ENCODE results near the gene CPA5.
"Not testable (repeated sequence)": the region's sequence is repeated elsewhere in the genome, so short reads cannot be mapped to it uniquely, and the experiment has no call there.

CPA5 gene

GRCh38 chr7:130319541-130319940, 25.1 kb upstream of the CPA5 start:
- Mint-ChIP-seq H3K4me3 (no peak overlapping the region), H3K4me1 (no peaks in the 10 kb centered on the region), H3K27me3 (no peaks in the 10 kb centered on the region), H3K9me3 (peaks cover 7% of the 10 kb centered on the region in 2 donors), H3K27ac (no peak overlapping the region)
- DNase-seq, result no peak
- ATAC-seq, result no peak

DNA sequence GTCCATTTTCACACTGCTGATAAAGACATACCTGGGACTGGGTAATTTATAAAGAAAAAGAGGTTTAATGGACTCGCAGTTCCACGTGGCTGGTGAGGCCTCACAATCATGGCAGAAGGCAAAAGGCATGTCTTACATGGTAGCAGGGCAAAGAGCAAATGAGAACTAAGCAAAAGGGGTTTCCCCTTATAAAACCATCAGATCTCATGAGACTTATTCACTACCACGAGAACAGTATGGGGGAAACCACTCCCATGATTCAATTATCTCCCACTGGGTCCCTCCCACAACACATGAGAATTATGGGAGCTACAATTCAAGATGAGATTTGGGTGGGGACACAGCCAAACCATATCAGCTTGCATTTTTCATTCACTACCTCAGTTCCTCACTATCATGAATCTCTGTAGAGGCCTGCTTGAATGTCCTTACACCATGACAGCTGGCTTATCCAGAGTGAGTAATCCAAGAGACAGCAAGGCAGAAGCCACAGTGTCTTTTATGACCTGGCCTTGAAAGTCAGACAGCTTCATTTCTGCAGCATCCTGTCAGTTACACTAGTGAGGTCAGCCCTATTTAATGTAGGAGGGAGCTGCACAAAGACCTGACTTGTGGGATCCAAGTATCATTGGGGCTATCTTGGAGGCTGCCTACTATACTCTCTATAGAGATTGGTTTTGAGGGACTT, 22.9 kb upstream of the CPA5 start:
- DNase-seq, H3K27ac Mint-ChIP-seq, H3K27me3 Mint-ChIP-seq, H3K4me3 Mint-ChIP-seq, H3K4me1 Mint-ChIP-seq, H3K9me3 Mint-ChIP-seq: not testable (repeated sequence)
- peak; percentile 39 for ATAC-seq

GRCh38 chr7:130322615-130323014, 22.0 kb upstream of the CPA5 start:
- DNase-seq (no peak), ATAC-seq (no peak)
- no peak overlapping the region for H3K4me3 Mint-ChIP-seq
- no peaks in the 10 kb centered on the region for H3K4me1 Mint-ChIP-seq
- H3K27ac Mint-ChIP-seq, result no peak overlapping the region
- peaks cover 7% of the 10 kb centered on the region in 2 donors for H3K9me3 Mint-ChIP-seq
- H3K27me3 Mint-ChIP-seq, result no peaks in the 10 kb centered on the region

DNA sequence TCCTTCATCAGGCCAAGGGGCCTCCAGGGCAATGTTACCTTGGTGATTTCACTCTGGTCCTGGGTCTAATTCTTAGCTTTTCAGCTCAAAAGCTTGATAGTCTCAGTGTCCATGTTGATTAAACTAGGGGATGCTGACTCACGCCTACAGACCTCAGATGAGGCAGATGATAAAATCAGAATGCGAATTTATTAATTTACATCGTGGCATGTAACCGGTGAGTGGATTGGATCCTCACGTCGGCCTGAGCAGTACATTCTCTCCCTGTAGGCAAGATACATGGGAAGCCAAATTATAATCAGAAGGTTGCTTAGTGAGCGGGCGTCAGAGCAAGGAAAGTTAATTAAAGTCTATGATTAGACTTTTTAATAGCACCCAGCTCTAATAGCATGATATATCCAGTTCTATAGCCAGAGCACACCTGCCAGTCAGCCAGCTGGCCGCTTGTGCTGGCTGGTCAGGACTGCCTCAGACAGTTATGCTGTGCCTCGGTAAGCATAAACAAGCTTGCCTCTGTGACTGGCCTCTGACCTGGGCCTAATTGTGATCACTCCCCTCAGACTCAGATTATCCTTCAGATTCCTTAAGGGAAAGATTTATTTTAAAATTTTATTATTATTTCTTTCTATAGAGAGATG, 20.2 kb upstream of the CPA5 start:
- DNase-seq (no peak), ATAC-seq (no peak)
- no peaks in the 10 kb centered on the region for H3K4me1 Mint-ChIP-seq
- H3K27ac Mint-ChIP-seq, result no peak overlapping the region
- H3K9me3 Mint-ChIP-seq, result peaks cover 7% of the 10 kb centered on the region in 2 donors
- H3K27me3 Mint-ChIP-seq, result no peaks in the 10 kb centered on the region
- H3K4me3 Mint-ChIP-seq, result no peak overlapping the region

GRCh38 chr7:130329681-130330080, 14.9 kb upstream of the CPA5 start:
- ATAC-seq (no peak), DNase-seq (no peak)
- H3K4me1 Mint-ChIP-seq, result no peaks in the 10 kb centered on the region
- H3K4me3 Mint-ChIP-seq, result no peak overlapping the region
- H3K9me3 Mint-ChIP-seq, result no peaks in the 10 kb centered on the region
- H3K27me3 Mint-ChIP-seq, result no peaks in the 10 kb centered on the region
- H3K27ac Mint-ChIP-seq, result no peak overlapping the region

DNA sequence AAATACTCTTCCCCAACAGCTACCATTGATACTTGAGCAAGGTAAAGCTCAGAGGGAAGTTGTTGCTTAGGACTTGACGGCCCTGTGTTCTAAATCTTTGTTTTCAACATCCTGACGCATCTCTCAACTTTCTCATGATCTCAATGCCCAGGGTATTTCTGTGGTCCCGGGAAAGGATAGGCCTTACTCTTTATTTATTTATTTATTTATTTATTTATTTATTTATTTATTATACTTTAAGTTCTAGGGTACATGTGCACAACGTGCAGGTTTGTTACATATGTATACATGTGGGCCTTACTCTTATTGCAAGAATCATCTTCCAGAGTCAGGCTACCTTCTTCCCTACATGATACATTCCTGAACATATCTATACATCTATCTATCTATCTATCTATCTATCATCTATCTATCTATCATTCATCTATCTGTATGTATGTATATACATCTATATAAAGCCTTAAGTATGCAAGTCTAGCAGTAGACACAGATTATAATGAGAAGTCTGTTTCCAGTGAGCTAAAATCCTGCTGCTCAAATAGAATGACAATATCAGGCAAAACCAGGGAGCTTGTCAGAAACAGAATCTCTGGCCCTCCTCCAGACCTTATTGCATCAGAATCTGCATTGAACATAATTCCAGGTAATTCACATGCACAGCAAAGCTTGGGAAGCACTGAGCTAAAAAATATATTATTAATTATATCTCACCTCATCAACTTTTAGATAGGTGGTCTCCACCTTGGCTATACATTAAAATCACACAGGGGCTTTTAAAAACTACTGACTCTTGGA, 12.2 kb upstream of the CPA5 start:
- ATAC-seq, result no peak
- no peak for DNase-seq
- H3K4me1 Mint-ChIP-seq, result no peaks in the 10 kb centered on the region
- H3K9me3 Mint-ChIP-seq, result no peaks in the 10 kb centered on the region
- no peaks in the 10 kb centered on the region for H3K27me3 Mint-ChIP-seq
- peak overlapping the region in 1 of 2 donors; percentile 63 for H3K27ac Mint-ChIP-seq
- H3K4me3 Mint-ChIP-seq, result no peak overlapping the region

- Mint-ChIP-seq H3K27ac (no peak overlapping the region), H3K27me3 (no peaks in the 10 kb centered on the region), H3K4me3 (no peak overlapping the region), H3K9me3 (no peaks in the 10 kb centered on the region), H3K4me1 (no peaks in the 10 kb centered on the region)
- no peak for DNase-seq
- no peak for ATAC-seq
Measured at GRCh38 chr7:130333832-130334231, 10.8 kb upstream of the CPA5 start.

DNA sequence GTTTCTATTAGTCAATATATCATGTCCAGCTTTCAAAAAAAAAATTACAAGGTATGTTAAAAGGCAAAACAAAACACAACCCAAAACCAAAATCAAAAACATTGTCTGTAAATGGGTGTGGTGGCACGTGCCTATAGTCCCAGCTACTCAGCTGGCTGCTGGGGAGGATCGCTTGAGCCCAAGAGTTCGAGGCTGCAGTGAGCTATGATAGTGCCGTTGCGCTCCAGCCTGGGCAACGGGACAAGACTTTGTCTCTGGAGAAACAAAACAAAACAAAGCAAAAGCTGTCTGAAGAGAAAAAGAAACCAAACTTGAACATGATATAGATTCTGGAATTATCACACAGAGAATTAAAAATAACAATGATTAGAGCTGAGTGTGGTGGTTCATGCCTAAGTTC, 10.3 kb upstream of the CPA5 start:
- no peaks in the 10 kb centered on the region for H3K27me3 Mint-ChIP-seq
- H3K27ac Mint-ChIP-seq, result no peak overlapping the region
- no peak overlapping the region for H3K4me3 Mint-ChIP-seq
- no peak for DNase-seq
- H3K4me1 Mint-ChIP-seq, result no peaks in the 10 kb centered on the region
- H3K9me3 Mint-ChIP-seq, result no peaks in the 10 kb centered on the region
- ATAC-seq, result no peak

DNA sequence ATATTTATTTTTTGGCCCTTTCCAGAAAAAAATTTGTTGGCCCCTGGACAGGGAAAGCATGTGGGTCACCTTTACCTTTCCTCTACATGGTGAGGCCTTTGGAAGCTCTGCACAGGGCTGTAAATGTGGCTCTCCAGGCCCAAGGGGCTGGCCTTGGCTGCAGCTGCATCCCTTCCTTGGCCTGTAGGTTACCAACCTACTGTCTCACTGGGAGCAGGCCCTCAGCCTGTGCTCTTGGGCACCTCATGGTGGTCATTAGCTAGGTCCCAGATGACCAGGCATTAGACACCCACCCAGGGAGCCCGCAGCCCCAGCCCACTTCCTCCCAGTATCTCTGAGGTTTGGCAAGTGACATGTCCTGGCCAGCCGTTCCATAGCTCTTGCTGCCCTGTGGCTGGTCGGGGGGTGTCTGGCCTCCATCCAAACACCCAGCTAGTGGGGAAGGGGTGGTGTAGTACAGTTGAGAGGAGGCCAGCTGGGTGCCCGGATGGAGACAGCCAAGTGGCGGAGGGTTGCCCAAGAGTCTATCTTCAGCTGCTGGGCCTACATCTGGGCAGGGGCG, 7.1 kb upstream of the CPA5 start:
- no peaks in the 10 kb centered on the region for H3K27me3 Mint-ChIP-seq

GRCh38 chr7:130338233-130338632, 6.4 kb upstream of the CPA5 start:
- no peak for ATAC-seq
- H3K4me3 Mint-ChIP-seq, result no peak overlapping the region
- H3K9me3 Mint-ChIP-seq, result no peaks in the 10 kb centered on the region
- no peaks in the 10 kb centered on the region for H3K4me1 Mint-ChIP-seq
- DNase-seq, result no peak
- no peaks in the 10 kb centered on the region for H3K27me3 Mint-ChIP-seq
- H3K27ac Mint-ChIP-seq, result no peak overlapping the region

More for the DNA sequence above, 7.1 kb upstream of the CPA5 start:
- Mint-ChIP-seq H3K4me1 (no peaks in the 10 kb centered on the region), H3K9me3 (no peaks in the 10 kb centered on the region), H3K27ac (peak overlapping the region in 1 of 2 donors; percentile 23), H3K4me3 (no peak overlapping the region)
- no peak for DNase-seq
- no peak for ATAC-seq

GRCh38 chr7:130341882-130342281, 2.7 kb upstream of the CPA5 start:
- no peaks in the 10 kb centered on the region for H3K27me3 Mint-ChIP-seq
- H3K27ac Mint-ChIP-seq, result no peak overlapping the region
- no peak for DNase-seq
- H3K9me3 Mint-ChIP-seq, result no peaks in the 10 kb centered on the region
- H3K4me1 Mint-ChIP-seq, result no peaks in the 10 kb centered on the region
- no peak for ATAC-seq
- H3K4me3 Mint-ChIP-seq, result no peak overlapping the region

DNA sequence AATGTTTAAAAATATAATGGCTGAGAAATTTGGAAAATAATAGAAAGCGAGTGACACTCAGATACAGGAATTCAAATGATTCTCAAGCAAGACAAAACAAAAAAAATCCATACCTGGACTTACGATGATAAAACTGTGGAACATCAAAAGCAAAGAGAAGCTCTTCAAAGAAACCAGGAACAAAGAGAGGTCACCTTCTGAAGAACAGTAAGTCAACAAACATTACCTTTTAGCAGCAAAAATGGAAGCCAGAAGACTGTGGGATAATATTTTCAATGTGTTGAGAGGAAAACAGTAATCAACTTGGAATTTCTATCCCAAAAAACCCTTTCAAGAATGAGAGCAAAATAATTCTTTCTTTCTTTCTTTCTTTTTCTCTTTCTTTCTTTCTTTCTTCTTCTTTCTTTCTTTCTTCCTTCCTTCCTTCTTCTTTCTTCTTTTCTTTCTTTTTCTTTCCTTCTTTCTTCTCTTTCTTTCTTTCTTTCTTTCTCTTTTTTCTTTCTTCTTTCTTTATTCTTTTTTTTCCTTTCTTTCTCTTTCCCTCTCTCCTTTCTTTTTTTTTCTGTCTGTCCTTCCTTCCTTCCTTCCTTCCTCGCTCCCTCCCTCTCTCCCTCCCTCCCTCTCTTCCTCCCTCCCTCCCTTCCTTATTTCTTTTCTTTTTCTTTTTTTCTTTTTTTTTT, 1.8 kb upstream of the CPA5 start:
- DNase-seq (no peak), ATAC-seq (no peak)
- H3K27ac Mint-ChIP-seq, result no peak overlapping the region
- no peaks in the 10 kb centered on the region for H3K4me1 Mint-ChIP-seq
- no peaks in the 10 kb centered on the region for H3K9me3 Mint-ChIP-seq
- H3K27me3 Mint-ChIP-seq, result no peaks in the 10 kb centered on the region
- no peak overlapping the region for H3K4me3 Mint-ChIP-seq

DNA sequence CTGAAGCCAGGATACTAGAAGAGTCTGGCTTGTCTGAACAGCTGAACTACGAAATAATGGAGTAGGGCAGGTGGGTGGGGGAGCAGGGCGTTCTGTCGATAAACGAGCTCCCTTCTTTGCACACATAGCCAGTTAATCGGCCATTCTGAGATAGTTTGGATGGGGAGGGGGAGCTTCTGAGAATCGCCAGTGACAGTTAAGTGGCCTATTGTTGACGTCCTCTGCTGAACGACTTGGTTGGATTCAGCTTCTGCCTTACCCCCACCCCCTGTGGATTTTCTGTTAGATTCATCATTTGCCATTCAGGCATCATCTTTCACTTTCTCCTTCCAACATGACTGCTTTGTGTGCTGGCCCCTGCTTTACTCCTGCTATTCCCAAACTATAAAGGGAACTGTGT, 520 bp downstream of the CPA5 start:
- Mint-ChIP-seq H3K27ac (no peak overlapping the region), H3K27me3 (no peaks in the 10 kb centered on the region), H3K9me3 (no peaks in the 10 kb centered on the region), H3K4me1 (peaks cover 5% of the 10 kb centered on the region), H3K4me3 (no peak overlapping the region)
- ATAC-seq (no peak), DNase-seq (no peak)

- no peak for DNase-seq
- Mint-ChIP-seq H3K4me3 (no peak overlapping the region), H3K4me1 (peaks cover 11% of the 10 kb centered on the region), H3K27me3 (no peaks in the 10 kb centered on the region), H3K9me3 (no peaks in the 10 kb centered on the region), H3K27ac (no peak overlapping the region)
- ATAC-seq, result no peak
Measured at GRCh38 chr7:130345725-130346124, 1.1 kb downstream of the CPA5 start.

DNA sequence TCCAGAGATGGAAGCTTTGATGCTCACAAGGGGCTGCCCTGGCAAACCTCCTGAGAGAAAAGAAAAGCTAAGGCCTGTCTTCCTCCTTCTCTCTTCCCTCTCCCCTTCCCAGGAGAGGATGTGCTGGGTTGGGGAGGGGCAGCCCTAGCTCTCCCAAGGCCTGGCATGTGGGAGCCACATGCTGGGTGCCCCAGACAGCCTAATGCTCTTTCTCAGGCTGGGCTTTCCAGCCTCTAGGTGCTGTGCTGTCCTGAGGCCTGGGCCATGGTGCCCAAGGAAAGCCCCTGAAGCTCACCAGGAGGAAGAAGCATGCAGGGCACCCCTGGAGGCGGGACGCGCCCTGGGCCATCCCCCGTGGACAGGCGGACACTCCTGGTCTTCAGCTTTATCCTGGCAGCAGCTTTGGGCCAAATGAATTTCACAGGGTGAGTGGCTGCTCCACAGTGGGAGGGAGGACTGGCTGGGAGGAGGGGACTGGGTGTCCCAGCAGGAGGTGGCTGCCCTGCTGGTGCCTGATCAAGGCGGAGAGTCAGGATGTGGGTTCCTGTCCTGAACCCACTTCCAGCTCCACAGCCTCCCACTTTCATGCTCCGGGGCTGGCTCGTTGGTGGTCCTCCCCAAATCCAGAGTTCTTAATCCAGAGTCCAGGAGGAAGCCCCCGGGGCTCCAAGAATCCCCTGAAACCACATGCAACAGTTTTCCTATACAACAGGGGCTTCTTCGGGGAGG, 1.7 kb downstream of the CPA5 start:
- no peaks in the 10 kb centered on the region for H3K9me3 Mint-ChIP-seq
- H3K4me1 Mint-ChIP-seq, result peaks cover 17% of the 10 kb centered on the region
- ATAC-seq, result peak; percentile 20
- H3K27ac Mint-ChIP-seq, result peak overlapping the region in 1 of 2 donors; percentile 89
- DNase-seq, result no peak
- H3K27me3 Mint-ChIP-seq, result no peaks in the 10 kb centered on the region
- H3K4me3 Mint-ChIP-seq, result no peak overlapping the region
